HepG2 (cell line): ENCODE results near the gene GRB2. TPM values are rescaled to one million over a fixed set of nuclear protein-coding genes. Genes with fewer than 3 reads are reported as not detected.

Source experiments
- ATF6 ChIP-seq: sonication (generic); formaldehyde crosslinking; conservative IDR thresholded peaks from 2 replicates; pipeline ENCODE4 v1.4.0; 2020; ENCODE audit warnings: missing genetic modification reagents
- BRD4 ChIP-seq: sonication (generic); formaldehyde crosslinking; IDR thresholded peaks from 2 replicates; pipeline ENCODE4 v1.4.0; 2020; ENCODE audit warnings: missing genetic modification reagents
- HDAC6 ChIP-seq: fragments of 200-600 bp; sonication (generic); IDR thresholded peaks from 2 replicates; pipeline ENCODE4 v1.7.0; 2017; ENCODE audit warnings: mild to moderate bottlenecking, antibody characterized with exemption, low read length, low read depth
- HMGXB3 ChIP-seq: sonication (generic); formaldehyde crosslinking; IDR thresholded peaks from 2 replicates; pipeline ENCODE4 v1.4.0; 2020; ENCODE audit warnings: missing genetic modification reagents, borderline replicate concordance
- HOXA3 ChIP-seq: sonication (generic); formaldehyde crosslinking; IDR thresholded peaks from 2 replicates; pipeline ENCODE4 v1.5.0; 2020; ENCODE audit warnings: missing genetic modification reagents
- KLF9 ChIP-seq: IDR thresholded peaks from 2 replicates; pipeline ENCODE4 v1.6.1; 2016; ENCODE audit warnings: low read depth
- NFRKB ChIP-seq: fragments of 450-650 bp; IDR thresholded peaks from 2 replicates; pipeline ENCODE4 v1.6.1; 2017
- PLSCR1 ChIP-seq: sonication (generic); formaldehyde crosslinking; IDR thresholded peaks from 2 replicates; pipeline ENCODE4 v1.5.0; 2020; ENCODE audit warnings: missing genetic modification reagents, mild to moderate bottlenecking, borderline replicate concordance
- TERF1 ChIP-seq: sonication (generic); formaldehyde crosslinking; IDR thresholded peaks from 2 replicates; pipeline ENCODE4 v1.8.0; 2022; ENCODE audit warnings: mild to moderate bottlenecking, missing genetic modification reagents, moderate library complexity
- TIGD3 ChIP-seq: sonication (generic); formaldehyde crosslinking; IDR thresholded peaks from 2 replicates; pipeline ENCODE4 v1.5.1; 2020; ENCODE audit warnings: mild to moderate bottlenecking, missing genetic modification reagents, borderline replicate concordance
- YEATS2 ChIP-seq: sonication (generic); formaldehyde crosslinking; IDR thresholded peaks from 2 replicates; pipeline ENCODE4 v1.4.0; 2020; ENCODE audit warnings: missing genetic modification reagents, borderline replicate concordance
- ZKSCAN1 ChIP-seq: fragments of 150-350 bp; IDR thresholded peaks from 2 replicates; pipeline ENCODE4 v1.6.1; 2014; ENCODE audit warnings: low read length
- ZNF235 ChIP-seq: sonication (generic); formaldehyde crosslinking; IDR thresholded peaks from 2 replicates; pipeline ENCODE4 v1.8.1; 2023; ENCODE audit warnings: mild to moderate bottlenecking, missing genetic modification reagents, borderline replicate concordance
- ZNF329 ChIP-seq: sonication (generic); formaldehyde crosslinking; IDR thresholded peaks from 2 replicates; pipeline ENCODE4 v1.9.0; 2021; ENCODE audit warnings: low read depth, mild to moderate bottlenecking, missing genetic modification reagents
- ZNF674 ChIP-seq: sonication (generic); formaldehyde crosslinking; IDR thresholded peaks from 2 replicates; pipeline ENCODE4 v1.5.0; 2020; ENCODE audit warnings: low read depth, mild to moderate bottlenecking, missing genetic modification reagents
- polyA plus RNA-seq, 8 experiments: library from polyadenylated mRNA; depleted of rRNA in 3 of 8; stranded (reverse) in 7 of 8; unstranded in 1 of 8; fragments of >200 nt; fragmentation: Illumina TruSeq in 4 of 8; extraction: Trizol in 4 of 8; gene quantifications; 2 replicates each; pipeline versions ENCODE4 v1.2.1 to v1.2.3, GENCODE V29; 2011 to 2016; ENCODE audit warnings: low read depth in 4 of 8, missing spikeins in 1 of 8, mixed read lengths in 1 of 8; ENCODE audit not compliant: insufficient read depth in 1 of 8
- total RNA-seq, 5 experiments: library from RNA; depleted of rRNA; stranded (reverse); fragments of >200 nt; fragmentation: Illumina TruSeq; extraction: Trizol; gene quantifications; 2 replicates each; pipeline ENCODE4 v1.2.3, GENCODE V29; 2016; ENCODE audit warnings: low read depth in 1 of 5
- TF ChIP-seq, protein P1 (sequence below): sonication (generic); formaldehyde crosslinking; IDR thresholded peaks from 2 replicates; pipeline ENCODE4 v1.5.1; 2020; ENCODE audit warnings: missing genetic modification reagents, mild to moderate bottlenecking, borderline replicate concordance

The GRB2 gene
- total and polyA plus RNA-seq, 2 of the 13 experiments (the other 11 are each of a cell fraction or from before 2014, with no cell fraction given), result 84.6 to 92.3 TPM

DNA sequence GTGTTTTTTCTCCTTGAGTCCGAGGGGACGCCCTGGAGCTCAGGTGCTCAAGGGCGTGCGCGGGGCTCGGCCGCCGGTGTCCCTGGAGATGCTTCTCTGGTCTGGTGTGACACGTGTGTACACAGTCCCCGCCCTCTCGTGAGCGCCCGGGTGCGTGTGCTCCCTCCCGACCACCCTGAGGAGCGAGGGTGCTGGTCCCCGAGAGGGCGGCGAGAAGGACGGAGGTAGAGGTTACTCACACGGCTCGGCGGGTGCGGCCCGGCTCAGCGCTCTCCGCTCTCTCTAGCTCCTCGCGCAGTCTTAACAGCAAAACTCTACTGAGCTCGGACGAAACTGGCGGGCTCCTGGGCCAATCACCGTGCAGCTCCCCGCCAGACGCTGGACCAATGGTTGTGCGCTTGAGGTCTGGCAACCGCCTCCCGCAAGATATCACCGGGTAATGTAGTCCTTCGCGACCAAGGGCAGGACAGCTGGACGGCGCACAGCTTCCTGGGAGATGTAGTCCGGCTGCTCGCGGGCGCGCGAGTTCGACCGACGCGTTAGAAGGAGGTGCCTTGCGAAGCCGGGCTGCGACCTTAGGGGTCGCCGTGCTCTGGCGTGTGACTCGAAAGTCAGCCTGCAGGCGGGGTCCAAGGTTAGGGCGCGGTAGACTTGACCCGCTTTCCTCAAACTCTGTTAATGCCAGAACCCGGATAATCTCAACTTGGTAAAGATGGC lies 116.2 kb downstream of the GRB2 start, which contains the start of gene SLC25A19 (continued):
- TF ChIP-seq HMGXB3 (CRISPR knock-in tag) (peak; percentile 71; the same call in 1 of the 2 replicates), ZNF674 (no peak), BRD4 (CRISPR knock-in tag) (0 out of 2 replicates have a peak, but pooled peaks have one; percentile 38), TIGD3 (CRISPR knock-in tag) (no peak), NFRKB (no peak), HOXA3 (CRISPR knock-in tag) (peak; percentile 94), ZNF235 (peak; percentile 31; the same call in 1 of the 2 replicates), YEATS2 (CRISPR knock-in tag) (peak; percentile 75; the same call in 1 of the 2 replicates), ZKSCAN1 (no peak), ATF6 (CRISPR knock-in tag) (no peak), TERF1 (CRISPR knock-in tag) (no peak), ZNF329 (no peak), HDAC6 (no peak), KLF9 (no peak; the same call in 1 of the 2 replicates), PLSCR1 (no peak)
- TF ChIP-seq, protein P1, sequence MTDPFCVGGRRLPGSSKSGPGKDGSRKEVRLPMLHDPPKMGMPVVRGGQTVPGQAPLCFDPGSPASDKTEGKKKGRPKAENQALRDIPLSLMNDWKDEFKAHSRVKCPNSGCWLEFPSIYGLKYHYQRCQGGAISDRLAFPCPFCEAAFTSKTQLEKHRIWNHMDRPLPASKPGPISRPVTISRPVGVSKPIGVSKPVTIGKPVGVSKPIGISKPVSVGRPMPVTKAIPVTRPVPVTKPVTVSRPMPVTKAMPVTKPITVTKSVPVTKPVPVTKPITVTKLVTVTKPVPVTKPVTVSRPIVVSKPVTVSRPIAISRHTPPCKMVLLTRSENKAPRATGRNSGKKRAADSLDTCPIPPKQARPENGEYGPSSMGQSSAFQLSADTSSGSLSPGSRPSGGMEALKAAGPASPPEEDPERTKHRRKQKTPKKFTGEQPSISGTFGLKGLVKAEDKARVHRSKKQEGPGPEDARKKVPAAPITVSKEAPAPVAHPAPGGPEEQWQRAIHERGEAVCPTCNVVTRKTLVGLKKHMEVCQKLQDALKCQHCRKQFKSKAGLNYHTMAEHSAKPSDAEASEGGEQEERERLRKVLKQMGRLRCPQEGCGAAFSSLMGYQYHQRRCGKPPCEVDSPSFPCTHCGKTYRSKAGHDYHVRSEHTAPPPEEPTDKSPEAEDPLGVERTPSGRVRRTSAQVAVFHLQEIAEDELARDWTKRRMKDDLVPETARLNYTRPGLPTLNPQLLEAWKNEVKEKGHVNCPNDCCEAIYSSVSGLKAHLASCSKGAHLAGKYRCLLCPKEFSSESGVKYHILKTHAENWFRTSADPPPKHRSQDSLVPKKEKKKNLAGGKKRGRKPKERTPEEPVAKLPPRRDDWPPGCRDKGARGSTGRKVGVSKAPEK (CRISPR knock-in tag), result peak; percentile 50; the same call in 1 of the 2 replicates
